Smooth muscle cell of the coronary artery (primary cell): ENCODE measurements around the gene ZBTB32. TPM values are rescaled to one million over a fixed set of nuclear protein-coding genes. Genes with fewer than 3 reads are reported as not detected.

ENCODE experiments used
- total RNA-seq: library from RNA; depleted of rRNA; stranded (reverse); fragments of >200 nt; gene quantifications from 2 replicates; pipeline ENCODE4 v1.2.3, GENCODE V29; 2014; ENCODE audit warnings: low replicate concordance

The ZBTB32 gene
- not detected in 2 replicates for total RNA-seq

GRCh38 chr19:35704218-35704617, at the start of gene ZBTB32:
Gene ZBTB32 (plus strand): TSS chr19:35704558. CDS start chr19:35714627, 10,069 bp downstream.

GRCh38 chr19:35666251-35666913, 38.0 kb upstream of the ZBTB32 start, which contains the start of gene UPK1A:
Gene UPK1A (plus strand): TSS chr19:35666517. CDS start chr19:35666813, 296 bp downstream.

GRCh38 chr19:35717665-35718344, 13.4 kb downstream of the ZBTB32 start, which contains the start of gene KMT2B:
Gene KMT2B (plus strand): TSS chr19:35718003. CDS start chr19:35718019, 16 bp downstream.

GRCh38 chr19:35742121-35742724, 37.9 kb downstream of the ZBTB32 start, which contains the start of gene IGFLR1:
Gene IGFLR1 (minus strand): TSS chr19:35742452. CDS start chr19:35741180, 1,272 bp downstream.

GRCh38 chr19:35745328-35746086, 41.1 kb downstream of the ZBTB32 start, which contains the start of the genes PSENEN and U2AF1L4:
Gene PSENEN (plus strand): TSS chr19:35745651. CDS start chr19:35745931, 280 bp downstream.
Gene U2AF1L4 (minus strand): TSS chr19:35745418. CDS start chr19:35745391, 27 bp downstream.

GRCh38 chr19:35748106-35749020, 44.0 kb downstream of the ZBTB32 start, which contains the start of gene LIN37:
Gene LIN37 (plus strand): TSS chr19:35748576. CDS start chr19:35748725, 149 bp downstream.

GRCh38 chr19:35756377-35757230, 52.2 kb downstream of the ZBTB32 start, which contains the start of gene HSPB6:
Gene HSPB6 (minus strand): TSS chr19:35757029. CDS start chr19:35757008, 21 bp downstream.

GRCh38 chr19:35757749-35758608, 53.6 kb downstream of the ZBTB32 start, which contains the start of gene PROSER3:
Gene PROSER3 (plus strand): TSS chr19:35758176. CDS start chr19:35758216, 40 bp downstream.

Other genes with a start within 250 kb of the ZBTB32 start
- not detected in 2 replicates for gene KRTDAP, start 214.1 kb upstream of the ZBTB32 start, total RNA-seq
- gene DMKN, start 190.9 kb upstream of the ZBTB32 start, total RNA-seq = 0.38 and 49.4 TPM in 2 replicates
- gene SBSN, start 176.2 kb upstream of the ZBTB32 start, total RNA-seq = 0.23 and 235 TPM in 2 replicates
- not detected in 2 replicates for gene GAPDHS, start 171.1 kb upstream of the ZBTB32 start, total RNA-seq
- gene TMEM147, start 158.9 kb upstream of the ZBTB32 start, total RNA-seq = 81.6 and 151 TPM in 2 replicates
- gene ATP4A, start 140.9 kb upstream of the ZBTB32 start, total RNA-seq = not detected in 2 replicates
- not detected in 2 replicates for gene PMIS2, start 118.4 kb upstream of the ZBTB32 start, total RNA-seq
- 1.9 and 6.3 TPM in 2 replicates for gene HAUS5, start 91.8 kb upstream of the ZBTB32 start, total RNA-seq
- gene RBM42, start 75.5 kb upstream of the ZBTB32 start, total RNA-seq = 20.2 and 35.9 TPM in 2 replicates
- gene ETV2, start 62.8 kb upstream of the ZBTB32 start, total RNA-seq = 0.23 and 0.47 TPM in 2 replicates
- gene COX6B1, start 56.2 kb upstream of the ZBTB32 start, total RNA-seq = 541 and 559 TPM in 2 replicates
- 0.08 TPM in 1 of 2 replicates, not detected in the other for gene UPK1A, start 38.0 kb upstream of the ZBTB32 start, total RNA-seq
- 3.3 and 4.0 TPM in 2 replicates for gene KMT2B, start 13.4 kb downstream of the ZBTB32 start, total RNA-seq
- 0.60 and 2.1 TPM in 2 replicates for gene IGFLR1, start 37.9 kb downstream of the ZBTB32 start, total RNA-seq
- 4.9 and 6.1 TPM in 2 replicates for gene U2AF1L4, start 40.9 kb downstream of the ZBTB32 start, total RNA-seq
- 2.9 and 17.7 TPM in 2 replicates for gene PSENEN, start 41.1 kb downstream of the ZBTB32 start, total RNA-seq
- gene LIN37, start 44.0 kb downstream of the ZBTB32 start, total RNA-seq = 4.4 and 13.0 TPM in 2 replicates
- gene HSPB6, start 52.5 kb downstream of the ZBTB32 start, total RNA-seq = 12.2 and 44.7 TPM in 2 replicates
- 0.47 and 3.0 TPM in 2 replicates for gene PROSER3, start 53.6 kb downstream of the ZBTB32 start, total RNA-seq
- 1.7 and 2.2 TPM in 2 replicates for gene ARHGAP33, start 71.0 kb downstream of the ZBTB32 start, total RNA-seq
- not detected in 2 replicates for gene PRODH2, start 108.3 kb downstream of the ZBTB32 start, total RNA-seq
- not detected in 2 replicates for gene NPHS1, start 147.9 kb downstream of the ZBTB32 start, total RNA-seq
- not detected in 2 replicates for gene KIRREL2, start 152.4 kb downstream of the ZBTB32 start, total RNA-seq
- 2.1 and 18.6 TPM in 2 replicates for gene APLP1, start 164.0 kb downstream of the ZBTB32 start, total RNA-seq
- gene NFKBID, start 196.0 kb downstream of the ZBTB32 start, total RNA-seq = 2.2 and 7.1 TPM in 2 replicates
- 0.60 and 4.6 TPM in 2 replicates for gene HCST, start 198.0 kb downstream of the ZBTB32 start, total RNA-seq
- not detected in 2 replicates for gene TYROBP, start 203.7 kb downstream of the ZBTB32 start, total RNA-seq
- 1.1 and 1.5 TPM in 2 replicates for gene LRFN3, start 231.8 kb downstream of the ZBTB32 start, total RNA-seq